OCI-LY3 (cell line): ENCODE results near the gene KLK5.
A peak's percentile ranks its signal among the peaks of the same experiment; 100 is the strongest.

ENCODE experiments used
- EZH2phosphoT487 ChIP-seq: fragments of 200-600 bp; shearing (Covaris generic); IDR thresholded peaks from 2 replicates; pipeline ENCODE4 v1.6.1; 2018; ENCODE audit warnings: antibody characterized with exemption, mixed run types, low read depth
- TF ChIP-seq, protein P1 (sequence below): fragments of 200-600, 300-600 bp; sonication (generic); IDR thresholded peaks from 2 replicates; pipeline ENCODE4 v1.5.1; 2014; ENCODE audit warnings: antibody characterized with exemption, low read length, low read depth

DNA sequence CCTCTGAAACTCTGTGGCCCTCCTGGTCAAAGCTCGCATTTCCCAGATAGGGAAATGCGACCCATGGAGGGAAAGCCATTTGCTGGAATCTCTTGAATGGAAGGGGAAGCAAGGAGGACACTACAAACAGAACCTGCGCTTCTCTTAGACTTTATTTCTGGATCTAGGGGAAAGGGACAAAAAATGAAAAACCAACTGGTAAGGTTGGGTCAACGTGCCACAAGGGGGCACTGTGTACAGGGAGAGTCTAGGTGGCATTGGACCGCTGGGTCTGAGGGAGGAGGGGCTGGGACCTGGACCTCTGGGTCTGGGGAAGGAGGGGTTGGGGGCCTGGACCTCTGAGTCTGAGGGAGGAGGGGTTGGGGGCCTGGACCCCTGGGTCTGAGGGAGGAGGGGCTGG lies 46.6 kb downstream of the KLK5 start:
- TF ChIP-seq, protein P1, sequence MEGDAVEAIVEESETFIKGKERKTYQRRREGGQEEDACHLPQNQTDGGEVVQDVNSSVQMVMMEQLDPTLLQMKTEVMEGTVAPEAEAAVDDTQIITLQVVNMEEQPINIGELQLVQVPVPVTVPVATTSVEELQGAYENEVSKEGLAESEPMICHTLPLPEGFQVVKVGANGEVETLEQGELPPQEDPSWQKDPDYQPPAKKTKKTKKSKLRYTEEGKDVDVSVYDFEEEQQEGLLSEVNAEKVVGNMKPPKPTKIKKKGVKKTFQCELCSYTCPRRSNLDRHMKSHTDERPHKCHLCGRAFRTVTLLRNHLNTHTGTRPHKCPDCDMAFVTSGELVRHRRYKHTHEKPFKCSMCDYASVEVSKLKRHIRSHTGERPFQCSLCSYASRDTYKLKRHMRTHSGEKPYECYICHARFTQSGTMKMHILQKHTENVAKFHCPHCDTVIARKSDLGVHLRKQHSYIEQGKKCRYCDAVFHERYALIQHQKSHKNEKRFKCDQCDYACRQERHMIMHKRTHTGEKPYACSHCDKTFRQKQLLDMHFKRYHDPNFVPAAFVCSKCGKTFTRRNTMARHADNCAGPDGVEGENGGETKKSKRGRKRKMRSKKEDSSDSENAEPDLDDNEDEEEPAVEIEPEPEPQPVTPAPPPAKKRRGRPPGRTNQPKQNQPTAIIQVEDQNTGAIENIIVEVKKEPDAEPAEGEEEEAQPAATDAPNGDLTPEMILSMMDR = peak; percentile 72
- TF ChIP-seq EZH2phosphoT487 = no peak
